GM12891 (cell line): Measurements from ENCODE around the gene SCPEP1.

Source experiments
- PAX5 ChIP-seq: IDR thresholded peaks from 2 replicates; pipeline ENCODE4 v1.6.1; 2011; ENCODE audit warnings: low read length, moderate library complexity, mild to moderate bottlenecking; ENCODE audit not compliant: insufficient read depth, severe bottlenecking
- POLR2A ChIP-seq: IDR thresholded peaks from 2 replicates; pipeline ENCODE4 v1.6.1; 2011; ENCODE audit warnings: low read depth, low read length, control low read depth
- POLR2AphosphoS5 ChIP-seq: IDR thresholded peaks from 2 replicates; pipeline ENCODE4 v1.6.1; 2011; ENCODE audit warnings: low read depth, low read length, control low read depth
- SPI1 ChIP-seq: IDR thresholded peaks from 2 replicates; pipeline ENCODE4 v1.6.1; 2011; ENCODE audit warnings: low read depth, low read length, control low read depth
- TAF1 ChIP-seq: IDR thresholded peaks from 2 replicates; pipeline ENCODE4 v1.6.1; 2011; ENCODE audit warnings: low read depth, low read length, control low read depth

DNA sequence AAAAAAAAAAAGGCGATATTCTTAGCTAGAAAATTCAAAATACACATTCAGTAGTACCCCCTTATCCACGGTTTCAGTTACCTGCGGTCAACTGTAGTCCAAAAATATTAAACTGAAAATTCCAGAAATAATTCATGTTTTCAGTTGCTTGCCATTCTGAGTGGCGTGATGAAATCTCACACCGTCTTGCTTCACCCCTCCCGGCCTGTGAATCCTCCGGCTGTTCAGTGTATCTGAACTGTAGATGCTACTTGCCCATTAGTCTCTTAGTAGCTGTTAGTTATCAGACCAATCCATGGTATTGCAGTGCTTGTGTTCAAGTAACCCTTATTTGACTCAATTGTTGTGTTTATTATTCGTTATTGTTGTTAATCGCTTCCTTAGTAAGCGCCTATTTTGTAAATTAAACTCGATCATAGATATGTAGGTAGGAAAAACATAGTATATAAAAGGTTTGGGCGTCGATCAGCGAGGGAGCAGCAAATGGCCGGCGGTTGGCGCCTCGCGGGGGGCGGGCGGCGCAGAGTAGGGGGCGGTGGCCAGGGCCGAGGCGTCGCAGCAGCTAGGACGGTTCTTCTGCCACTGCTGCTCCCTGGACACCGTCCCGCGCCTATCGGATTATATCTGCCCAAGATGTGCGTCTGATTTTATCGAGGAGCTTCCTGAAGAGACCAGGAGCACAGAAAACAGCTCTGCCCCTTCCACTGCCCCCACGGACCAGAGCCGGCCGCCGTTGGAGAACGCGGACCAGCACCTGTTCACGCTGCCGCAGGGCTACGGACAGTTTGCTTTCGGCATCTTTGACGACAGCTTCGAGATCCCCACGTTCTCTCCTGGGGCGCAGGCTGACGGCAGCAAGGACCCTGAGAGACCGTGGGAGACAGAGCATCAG lies 67.3 kb downstream of the SCPEP1 start:
- TF ChIP-seq POLR2A, result no peak
- no peak for TF ChIP-seq POLR2AphosphoS5
- no peak for TF ChIP-seq SPI1
- TF ChIP-seq TAF1, result no peak
- no peak for TF ChIP-seq PAX5
